ENCODE measurements around the gene COBLL1.

Gene COBLL1

DNA sequence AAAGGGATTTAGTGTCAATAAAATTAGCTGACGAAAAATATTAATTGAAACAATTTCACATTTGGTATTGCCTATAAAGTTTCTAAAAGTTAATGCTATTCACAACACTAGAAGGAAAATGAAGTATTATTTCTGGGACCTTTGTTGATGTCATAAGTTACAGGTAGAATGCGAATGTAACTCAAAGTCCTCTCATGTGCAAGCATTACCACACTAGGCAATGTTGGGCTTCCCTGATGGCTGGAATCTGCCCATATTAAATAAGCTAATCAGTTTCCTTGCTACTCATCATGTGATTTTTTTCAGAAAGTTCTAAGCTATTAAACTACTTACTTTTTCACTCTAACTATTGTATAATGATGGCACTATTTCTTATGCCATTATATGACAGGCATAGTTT, 44.6 kb downstream of the COBLL1 start:
- DNase-seq (ENCODE audit: low spot score) (no peak), ATAC-seq (ENCODE audit: low read depth) (no peak)
- no peaks in the 10 kb centered on the region for H3K36me3 ChIP-seq (ENCODE audit: low read depth)
- no peak overlapping the region for H3K27ac ChIP-seq (ENCODE audit: poor library complexity, severe bottlenecking)
- no peak for TF ChIP-seq CTCF (IDR thresholded peaks at IDR 0.05; ENCODE audit: poor library complexity, severe bottlenecking)
- peaks cover 28% of the 10 kb centered on the region for H3K4me1 ChIP-seq (ENCODE audit: insufficient read depth, poor library complexity, severe bottlenecking)
- no peaks in the 10 kb centered on the region for H3K9me3 ChIP-seq (ENCODE audit: severe bottlenecking)
- no peak overlapping the region for H3K4me3 ChIP-seq (ENCODE audit: severe bottlenecking)
- H3K27me3 ChIP-seq (ENCODE audit: insufficient read depth, poor library complexity, severe bottlenecking): no peaks in the 10 kb centered on the region

- Histone ChIP-seq H3K4me3 (ENCODE audit: severe bottlenecking) (no peak overlapping the region), H3K4me1 (ENCODE audit: insufficient read depth, poor library complexity, severe bottlenecking) (peaks cover 25% of the 10 kb centered on the region), H3K27ac (ENCODE audit: poor library complexity, severe bottlenecking) (peak overlapping the region; percentile 68), H3K36me3 (ENCODE audit: low read depth) (no peaks in the 10 kb centered on the region), H3K27me3 (ENCODE audit: insufficient read depth, poor library complexity, severe bottlenecking) (no peaks in the 10 kb centered on the region), H3K9me3 (ENCODE audit: severe bottlenecking) (no peaks in the 10 kb centered on the region)
- DNase-seq (ENCODE audit: low spot score) (no peak), ATAC-seq (ENCODE audit: low read depth) (peak; percentile 49)
- TF ChIP-seq CTCF (IDR thresholded peaks at IDR 0.05; ENCODE audit: poor library complexity, severe bottlenecking): no peak
These were observed 47.0 kb downstream of the COBLL1 start for GRCh38 chr2:164794432-164795231.

GRCh38 chr2:164794016-164794415, 47.6 kb downstream of the COBLL1 start:
- TF ChIP-seq CTCF (IDR thresholded peaks at IDR 0.05; ENCODE audit: poor library complexity, severe bottlenecking): no peak
- Histone ChIP-seq H3K4me3 (ENCODE audit: severe bottlenecking) (no peak overlapping the region), H3K9me3 (ENCODE audit: severe bottlenecking) (no peaks in the 10 kb centered on the region), H3K36me3 (ENCODE audit: low read depth) (no peaks in the 10 kb centered on the region), H3K4me1 (ENCODE audit: insufficient read depth, poor library complexity, severe bottlenecking) (peaks cover 25% of the 10 kb centered on the region), H3K27me3 (ENCODE audit: insufficient read depth, poor library complexity, severe bottlenecking) (no peaks in the 10 kb centered on the region), H3K27ac (ENCODE audit: poor library complexity, severe bottlenecking) (peak overlapping the region; percentile 68)
- no peak for DNase-seq (ENCODE audit: low spot score)
- peak; percentile 43; the same call in 1 of the 3 replicates for ATAC-seq (ENCODE audit: low read depth)

DNA sequence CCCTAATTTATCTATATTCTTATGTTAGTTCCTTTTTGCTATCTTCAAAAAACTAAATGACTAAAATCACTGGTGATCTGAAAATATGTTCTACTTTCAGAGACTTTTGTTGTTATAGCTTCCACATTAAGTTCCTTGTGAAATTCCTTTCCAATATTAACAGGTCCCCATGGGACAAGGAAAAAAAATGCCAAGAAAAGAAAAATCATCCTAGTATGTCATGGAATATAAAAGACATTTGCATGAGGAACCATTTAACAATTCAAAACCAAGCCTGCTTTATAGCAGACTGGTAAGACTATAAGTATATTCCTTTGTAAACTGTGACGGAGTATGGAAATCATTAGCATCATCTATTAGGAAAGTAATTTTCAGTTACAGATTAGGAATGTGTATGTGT, 48.1 kb downstream of the COBLL1 start:
- Histone ChIP-seq H3K27ac (ENCODE audit: poor library complexity, severe bottlenecking) (peak overlapping the region; percentile 68), H3K36me3 (ENCODE audit: low read depth) (no peaks in the 10 kb centered on the region), H3K9me3 (ENCODE audit: severe bottlenecking) (no peaks in the 10 kb centered on the region), H3K4me3 (ENCODE audit: severe bottlenecking) (no peak overlapping the region), H3K4me1 (ENCODE audit: insufficient read depth, poor library complexity, severe bottlenecking) (peaks cover 25% of the 10 kb centered on the region), H3K27me3 (ENCODE audit: insufficient read depth, poor library complexity, severe bottlenecking) (no peaks in the 10 kb centered on the region)
- TF ChIP-seq CTCF (IDR thresholded peaks at IDR 0.05; ENCODE audit: poor library complexity, severe bottlenecking): no peak
- DNase-seq (ENCODE audit: low spot score) (no peak), ATAC-seq (ENCODE audit: low read depth) (no peak)

All from RWPE2 (cell line).